Measurements from ENCODE around the gene NFKB1.

Gene NFKB1

GRCh38 chr4:102625232-102625930 lies 124.2 kb downstream of the NFKB1 start:
- H3K4me3 ChIP-seq, result no peak overlapping the region
- DNase-seq, result peak in 1 of 2 donors; percentile 33
- no peaks in the 10 kb centered on the region for H3K36me3 ChIP-seq
- no peaks in the 10 kb centered on the region for H3K27me3 ChIP-seq
- H3K9me3 ChIP-seq, result no peaks in the 10 kb centered on the region
- no peak overlapping the region for H3K27ac ChIP-seq
- intact Hi-C loops (cut with DNase I; ENCODE audit: low total_unique reads), result no loop called here
- TF ChIP-seq CTCF (IDR thresholded peaks at IDR 0.05), result no peak
- H3K4me1 ChIP-seq, result peaks cover 0 to 10% (median 8%) of the 10 kb centered on the region in 4 donors

- Histone ChIP-seq H3K4me3 (no peak overlapping the region), H3K36me3 (peaks cover 8 to 10% (median 8%) of the 10 kb centered on the region in 3 donors), H3K4me1 (no peaks in the 10 kb centered on the region), H3K9me3 (no peaks in the 10 kb centered on the region), H3K27me3 (no peaks in the 10 kb centered on the region), H3K27ac (no peak overlapping the region)
- no peak for TF ChIP-seq CTCF (IDR thresholded peaks at IDR 0.05)
- DNase-seq, result no peak
- intact Hi-C loops (cut with DNase I; ENCODE audit: low total_unique reads), result no loop called here
Observed at GRCh38 chr4:102627831-102628523, 126.8 kb downstream of the NFKB1 start.

DNA sequence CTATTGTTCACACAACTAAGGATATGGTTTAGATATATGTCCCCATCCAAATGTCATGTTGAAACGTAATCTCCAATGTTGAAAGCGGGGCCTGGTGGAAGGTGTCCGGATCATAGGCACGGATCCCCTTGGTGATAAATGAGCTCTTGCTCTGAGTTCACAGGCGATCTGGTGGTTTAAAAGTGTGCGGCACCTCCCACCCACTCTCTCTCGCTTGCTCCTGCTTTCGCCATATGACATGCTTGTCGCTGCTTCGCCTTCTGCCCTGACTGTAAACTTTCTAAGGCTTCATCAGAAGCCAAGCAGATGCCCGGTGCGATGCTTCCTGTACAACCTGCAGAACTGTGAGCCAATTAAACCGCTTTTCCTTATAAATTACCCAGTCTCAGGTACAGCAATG lies 128.5 kb downstream of the NFKB1 start:
- intact Hi-C loops (cut with DNase I; ENCODE audit: low total_unique reads), result no loop called here

DNA sequence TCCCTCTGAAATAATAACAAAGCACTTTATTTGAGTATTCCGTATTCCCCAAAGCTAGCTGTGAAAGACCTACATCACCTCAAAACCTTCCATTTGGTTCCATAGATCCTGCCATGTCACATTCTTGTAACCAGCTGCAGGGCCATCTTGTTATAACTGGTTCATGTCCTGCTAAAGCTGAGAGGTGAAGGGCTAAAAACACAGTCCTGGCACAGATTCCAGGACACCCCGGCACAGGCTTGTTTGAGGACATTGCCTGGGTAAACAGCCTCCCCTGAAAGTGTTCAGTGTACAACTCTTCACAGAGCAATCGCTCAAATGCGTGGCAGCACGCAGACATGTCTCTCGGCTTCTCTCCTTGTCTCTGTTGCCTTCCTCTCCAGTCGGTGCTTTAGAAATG lies 130.5 kb downstream of the NFKB1 start:
- H3K27ac ChIP-seq, result no peak overlapping the region
- intact Hi-C loops (cut with DNase I; ENCODE audit: low total_unique reads), result no loop called here
- no peak for DNase-seq
- no peaks in the 10 kb centered on the region for H3K27me3 ChIP-seq
- H3K9me3 ChIP-seq, result no peaks in the 10 kb centered on the region
- H3K4me3 ChIP-seq, result no peak overlapping the region
- no peaks in the 10 kb centered on the region for H3K4me1 ChIP-seq
- peaks cover 8 to 28% (median 22%) of the 10 kb centered on the region in 3 donors for H3K36me3 ChIP-seq
- no peak for TF ChIP-seq CTCF (IDR thresholded peaks at IDR 0.05)

More for the DNA sequence above, 128.5 kb downstream of the NFKB1 start:
- H3K36me3 ChIP-seq, result peaks cover 8 to 17% (median 15%) of the 10 kb centered on the region in 3 donors
- no peaks in the 10 kb centered on the region for H3K9me3 ChIP-seq
- DNase-seq, result no peak
- H3K4me3 ChIP-seq, result no peak overlapping the region
- H3K4me1 ChIP-seq, result no peaks in the 10 kb centered on the region
- no peak overlapping the region for H3K27ac ChIP-seq
- no peaks in the 10 kb centered on the region for H3K27me3 ChIP-seq
- TF ChIP-seq CTCF (IDR thresholded peaks at IDR 0.05), result no peak

DNA sequence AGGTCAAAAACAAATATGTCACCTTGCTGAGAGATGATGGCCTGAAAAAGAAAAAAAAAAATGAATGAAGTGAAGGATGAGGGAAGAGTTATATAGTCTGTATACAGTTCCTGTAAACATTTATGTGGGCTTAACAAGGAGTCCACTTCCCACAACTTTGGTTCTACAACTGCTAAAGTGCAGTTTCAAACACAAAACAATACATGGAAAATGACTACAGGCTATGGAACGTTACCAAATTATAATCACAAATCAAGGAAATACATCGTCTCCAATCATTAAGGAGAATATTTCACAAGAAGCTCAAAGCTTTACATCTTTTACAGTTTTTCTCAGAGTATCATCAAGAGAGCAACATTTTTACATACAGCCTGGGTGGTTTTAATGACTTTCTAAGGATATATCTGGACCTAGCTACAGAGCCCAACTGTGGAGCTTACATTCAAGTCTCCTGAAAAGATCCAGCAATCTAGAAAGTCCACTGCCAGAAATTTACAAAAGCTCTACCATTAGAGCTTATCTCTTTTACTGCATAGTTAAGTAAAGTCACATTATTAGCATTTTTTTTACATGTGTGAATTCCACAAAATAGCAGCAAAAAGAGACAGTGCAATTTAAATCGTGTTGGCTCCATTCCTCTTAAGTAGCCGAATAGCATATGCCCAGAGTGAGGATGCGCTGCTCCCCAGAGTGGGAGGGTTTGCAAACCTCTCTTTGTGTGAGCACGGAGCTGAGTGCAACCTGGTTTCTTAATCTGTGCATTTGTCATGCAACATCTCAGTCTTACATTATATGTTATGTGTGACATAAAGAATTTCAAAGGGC lies 131.3 kb downstream of the NFKB1 start:
- no peak overlapping the region for H3K27ac ChIP-seq

More for the DNA sequence above, 131.3 kb downstream of the NFKB1 start:
- no peak overlapping the region for H3K4me3 ChIP-seq
- H3K27me3 ChIP-seq, result no peaks in the 10 kb centered on the region
- no peaks in the 10 kb centered on the region for H3K9me3 ChIP-seq
- H3K4me1 ChIP-seq, result no peaks in the 10 kb centered on the region
- no peak for TF ChIP-seq CTCF (IDR thresholded peaks at IDR 0.05)
- intact Hi-C loops (cut with DNase I; ENCODE audit: low total_unique reads), result no loop called here
- H3K36me3 ChIP-seq, result peaks cover 8 to 36% (median 30%) of the 10 kb centered on the region in 3 donors
- no peak for DNase-seq

Measured in tibial artery (tissue), 4 donors.